GM18505 (cell line): Measurements from ENCODE around the gene STX16.

Experiments
- ATAC-seq: cut with Tn5 transposase; IDR thresholded peaks from one replicate; pipeline ENCODE4 v1.9.1; 2021; ENCODE audit not compliant: unreplicated experiment
- POLR2A ChIP-seq: IDR thresholded peaks from 4 replicates; pipeline ENCODE4 v1.6.1; 2011; ENCODE audit warnings: borderline replicate concordance; ENCODE audit not compliant: insufficient read depth, insufficient read length; ENCODE audit errors: extremely low read depth

Gene STX16

GRCh38 chr20:58612121-58612691 is 38.9 kb upstream of the STX16 start:
- no peak for TF ChIP-seq POLR2A
- ATAC-seq = no peak

- no peak for TF ChIP-seq POLR2A
- no peak for ATAC-seq
Observed at GRCh38 chr20:58613061-58613854, 37.8 kb upstream of the STX16 start.

GRCh38 chr20:58614366-58614765 is 36.7 kb upstream of the STX16 start:
- no peak for ATAC-seq
- TF ChIP-seq POLR2A = no peak

GRCh38 chr20:58614984-58615760 is 35.9 kb upstream of the STX16 start:
- no peak for ATAC-seq
- TF ChIP-seq POLR2A = no peak

DNA sequence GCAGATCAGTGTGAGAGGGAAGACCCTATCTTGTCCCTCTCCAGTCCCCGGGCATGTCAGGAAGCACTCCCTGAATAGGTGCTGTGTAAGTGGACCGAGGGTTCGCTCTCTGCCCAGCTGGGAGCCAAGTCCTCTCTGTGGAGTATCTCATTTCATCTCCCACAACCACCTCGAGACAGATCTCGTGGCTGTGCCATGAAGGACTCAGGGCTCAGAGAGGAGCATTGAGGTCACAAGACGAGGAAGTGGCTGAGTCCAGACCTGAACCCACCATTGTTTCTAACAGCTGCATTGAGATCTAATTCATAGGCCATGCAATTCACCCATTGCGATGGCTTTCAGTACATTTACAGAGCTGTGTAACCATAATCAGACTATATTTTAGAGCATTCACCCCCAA is 34.7 kb upstream of the STX16 start:
- no peak for TF ChIP-seq POLR2A
- no peak for ATAC-seq

GRCh38 chr20:58617158-58617557 is 33.9 kb upstream of the STX16 start:
- TF ChIP-seq POLR2A = no peak
- ATAC-seq = no peak

- ATAC-seq = no peak
- TF ChIP-seq POLR2A = no peak
Observed at GRCh38 chr20:58618351-58619076, 32.6 kb upstream of the STX16 start.

DNA sequence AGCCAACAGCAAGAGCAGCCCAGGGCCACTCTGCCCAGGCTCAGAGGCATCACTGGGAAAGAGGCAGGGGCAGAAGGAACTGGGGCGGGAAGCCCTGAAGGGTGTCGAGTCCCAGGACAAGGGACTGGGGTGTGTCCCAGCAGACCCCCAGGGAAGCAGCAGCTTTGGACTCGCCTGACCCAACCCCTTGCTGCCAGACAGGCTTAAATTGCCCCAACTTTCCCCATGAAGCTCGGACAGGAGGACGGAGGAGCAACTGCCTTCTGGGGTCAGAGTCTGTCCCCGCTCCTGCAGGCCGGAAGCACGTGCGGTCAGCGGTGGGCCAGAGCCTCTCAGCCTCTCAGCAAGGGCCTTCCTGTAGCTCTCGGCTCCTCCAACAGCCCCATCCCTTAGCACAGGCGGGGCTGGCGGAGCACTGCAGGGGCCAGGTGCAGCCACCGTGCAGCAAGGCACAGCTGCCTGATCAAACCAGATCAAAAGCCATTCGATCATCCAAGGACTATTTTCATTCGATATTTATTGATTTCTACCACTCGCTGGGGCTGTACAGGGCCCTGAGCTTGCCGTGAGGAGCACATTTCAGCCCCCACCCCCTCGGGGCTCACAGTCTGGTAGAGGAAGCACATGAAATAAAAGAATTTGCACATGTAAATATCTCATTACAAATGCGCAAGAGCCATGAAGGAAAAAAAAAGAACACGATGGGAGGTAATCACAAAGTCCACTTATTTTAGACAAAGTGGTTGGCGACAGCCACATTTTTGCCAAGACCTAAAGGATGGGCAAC is 31.8 kb upstream of the STX16 start:
- ATAC-seq = no peak
- no peak for TF ChIP-seq POLR2A

- no peak for ATAC-seq
Observed at GRCh38 chr20:58619864-58620431, 31.1 kb upstream of the STX16 start.

DNA sequence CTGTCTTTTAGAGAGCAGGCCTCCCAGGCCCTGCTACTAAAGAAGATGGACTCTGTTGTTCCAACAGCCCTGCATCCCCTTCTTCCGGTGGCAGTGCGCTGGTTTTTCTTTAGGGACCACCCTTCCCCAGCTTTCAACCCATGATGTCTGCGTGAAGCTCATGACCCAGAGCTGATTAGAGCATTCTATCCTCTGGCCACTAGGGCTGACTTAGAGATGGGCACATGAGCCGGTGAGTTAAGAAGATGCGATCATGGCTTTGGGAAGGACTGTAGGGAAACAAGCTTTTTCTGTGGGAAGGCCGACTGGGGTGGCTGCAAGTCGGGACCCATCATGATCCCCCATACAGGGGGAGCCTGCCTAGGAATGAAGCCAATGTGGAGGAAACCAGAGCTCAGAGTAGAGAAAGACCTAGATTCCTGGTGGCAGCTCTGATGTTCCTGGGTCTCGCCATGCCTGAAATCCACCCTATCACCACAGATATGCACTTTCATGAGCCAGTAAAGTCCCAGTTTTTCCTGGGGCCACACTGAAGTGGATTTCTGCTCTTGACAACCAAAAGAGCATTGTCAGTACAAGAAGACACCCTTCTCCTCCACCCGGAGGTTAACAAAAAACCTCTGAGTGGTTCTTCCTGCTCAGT is 29.1 kb upstream of the STX16 start:
- TF ChIP-seq POLR2A = no peak
- ATAC-seq = no peak

More at GRCh38 chr20:58619864-58620431, 31.1 kb upstream of the STX16 start:
- no peak for TF ChIP-seq POLR2A

- no peak for TF ChIP-seq POLR2A
Observed at GRCh38 chr20:58622671-58623578, 28.2 kb upstream of the STX16 start.

More at GRCh38 chr20:58622671-58623578, 28.2 kb upstream of the STX16 start:
- no peak for ATAC-seq
